T-helper 1 cell treated with Interleukin-12 subunit alpha and Interleukin-12 subunit beta and Interleukin-4 antibody, amounts not matched to agents 30 μg/mL and 1 μg/mL, for 36 hours (primary cell): Measurements from ENCODE around the gene SEMA3G.
A peak's percentile ranks its signal among the peaks of the same experiment; 100 is the strongest.

Source experiments
- H3K27ac Mint-ChIP-seq: one replicate; pipeline ENCODE4 v1.8.0; 2021; ENCODE audit warnings: mild to moderate bottlenecking, mixed read lengths
- H3K27me3 Mint-ChIP-seq: one replicate; pipeline ENCODE4 v1.8.0; 2021; ENCODE audit warnings: low read depth, mixed read lengths
- H3K36me3 Mint-ChIP-seq: one replicate; pipeline ENCODE4 v1.8.0; 2021; ENCODE audit warnings: low read depth, mixed read lengths
- H3K4me1 Mint-ChIP-seq: one replicate; pipeline ENCODE4 v1.8.0; 2021; ENCODE audit warnings: low read depth, mixed read lengths
- H3K4me3 Mint-ChIP-seq: one replicate; pipeline ENCODE4 v1.8.0; 2021; ENCODE audit warnings: mild to moderate bottlenecking, moderate library complexity, mixed read lengths
- H3K9me3 Mint-ChIP-seq: one replicate; pipeline ENCODE4 v1.8.0; 2021; ENCODE audit warnings: mixed read lengths

Gene SEMA3G

DNA sequence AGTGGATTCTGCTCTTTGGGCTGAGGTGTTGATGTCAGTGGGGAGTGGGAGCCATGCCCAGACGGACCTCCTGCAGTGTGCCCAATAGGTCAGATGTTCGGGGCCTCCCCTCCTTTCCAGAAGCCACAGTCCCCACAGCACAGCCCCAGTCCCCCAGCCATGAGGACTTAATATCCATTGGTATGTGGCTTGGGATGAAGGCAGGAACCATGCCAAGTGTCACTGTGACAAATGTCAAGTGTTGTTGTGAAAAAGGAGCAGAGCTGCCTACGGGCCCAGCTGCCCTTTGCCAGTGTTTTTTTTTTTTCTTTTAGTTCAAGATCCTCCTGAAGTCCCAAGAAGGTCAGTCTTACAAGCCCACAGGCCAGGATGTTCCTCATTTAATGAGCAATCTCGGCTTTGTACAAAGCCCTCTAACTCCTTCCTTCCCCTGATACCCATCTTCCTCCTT, 12.2 kb downstream of the SEMA3G start:
- Mint-ChIP-seq H3K4me1 (peaks cover 4% of the 10 kb centered on the region), H3K36me3 (no peaks in the 10 kb centered on the region), H3K27me3 (peaks cover 7% of the 10 kb centered on the region)

DNA sequence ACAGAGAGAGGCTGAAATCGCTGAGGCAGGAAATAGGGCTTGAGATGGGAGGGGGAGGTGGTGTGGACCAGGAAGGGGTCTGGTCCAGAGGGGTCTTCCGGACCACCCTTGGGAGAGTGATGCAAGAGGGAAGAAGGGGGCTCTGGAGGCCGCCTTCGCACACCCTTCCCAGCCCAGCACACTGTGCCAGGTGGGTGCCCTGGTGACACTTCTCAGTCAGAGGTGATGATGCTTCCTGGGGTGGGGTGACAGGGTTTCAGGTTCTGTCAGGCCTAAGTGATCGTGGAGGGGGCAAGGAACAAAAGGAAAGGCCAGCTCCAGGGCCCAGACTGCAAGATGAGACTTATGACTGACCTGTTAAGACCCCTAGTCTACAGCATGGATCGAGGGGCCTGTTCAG, 12.7 kb downstream of the SEMA3G start:
- Mint-ChIP-seq H3K27me3 (peaks cover 7% of the 10 kb centered on the region), H3K4me3 (no peak overlapping the region), H3K9me3 (no peaks in the 10 kb centered on the region), H3K36me3 (no peaks in the 10 kb centered on the region), H3K4me1 (peaks cover 4% of the 10 kb centered on the region), H3K27ac (no peak overlapping the region)

More for the DNA sequence above, 12.2 kb downstream of the SEMA3G start:
- Mint-ChIP-seq H3K4me3 (no peak overlapping the region), H3K27ac (no peak overlapping the region), H3K9me3 (no peaks in the 10 kb centered on the region)

DNA sequence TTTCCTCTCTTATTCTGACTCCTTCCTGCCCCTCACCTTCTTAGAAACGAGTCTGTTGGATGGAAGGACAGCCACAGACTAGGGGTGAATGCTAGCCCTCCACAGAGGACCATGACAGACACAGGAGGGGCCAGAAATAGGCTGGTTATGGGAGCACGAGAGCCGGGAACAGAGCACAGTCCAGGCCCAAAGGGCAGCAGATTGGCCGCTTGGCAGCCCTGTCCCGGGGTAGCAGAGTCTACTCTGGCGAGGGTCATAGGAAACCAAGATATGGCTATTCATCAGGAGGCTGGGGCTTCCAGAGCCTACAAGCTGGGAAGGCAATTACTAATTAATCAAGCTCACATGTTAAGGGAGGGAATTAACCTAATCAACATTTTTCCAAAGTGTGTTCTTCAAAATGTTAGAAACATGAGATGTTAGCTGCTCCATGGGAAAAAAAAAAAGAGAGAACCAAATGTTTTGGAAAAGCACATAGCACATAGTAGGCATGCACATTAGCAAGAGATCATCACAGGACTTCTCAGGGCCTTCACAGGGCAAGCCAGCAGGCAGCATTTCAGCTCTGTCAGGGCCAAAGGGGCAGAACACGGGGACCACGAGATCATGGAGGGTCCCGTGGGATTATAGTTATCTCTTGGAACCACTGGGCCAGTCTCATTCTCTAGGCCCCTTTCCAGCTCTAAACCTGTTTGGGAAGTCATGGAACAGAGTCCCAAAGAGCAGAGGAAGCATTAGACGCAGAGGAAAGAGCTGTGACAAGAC, 13.3 kb downstream of the SEMA3G start:
- H3K27ac Mint-ChIP-seq = no peak overlapping the region

DNA sequence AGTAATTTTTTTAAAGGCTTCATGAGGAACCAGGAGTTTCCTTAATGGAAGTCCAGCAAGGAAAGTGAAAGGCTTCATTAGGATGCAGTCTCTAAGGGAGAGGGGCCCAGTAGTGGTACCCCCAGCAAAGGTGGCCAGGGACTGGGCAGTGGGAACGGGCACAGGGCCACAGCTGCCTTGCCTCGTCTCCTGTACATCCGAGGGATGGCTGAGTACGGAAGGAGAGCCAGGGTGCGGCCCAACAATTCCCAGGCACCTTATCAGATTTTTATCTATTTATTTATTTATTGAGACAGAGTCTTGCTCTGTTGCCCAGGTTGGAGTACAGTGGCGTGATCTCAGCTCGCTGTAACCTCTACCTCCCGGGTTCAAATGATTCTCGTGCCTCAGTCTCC, 14.5 kb downstream of the SEMA3G start:
- Mint-ChIP-seq H3K4me3 (no peak overlapping the region), H3K27ac (no peak overlapping the region), H3K27me3 (peaks cover 7% of the 10 kb centered on the region), H3K9me3 (no peaks in the 10 kb centered on the region), H3K36me3 (no peaks in the 10 kb centered on the region), H3K4me1 (peaks cover 4% of the 10 kb centered on the region)

More for the DNA sequence above, 13.3 kb downstream of the SEMA3G start:
- Mint-ChIP-seq H3K9me3 (no peaks in the 10 kb centered on the region), H3K4me1 (peaks cover 4% of the 10 kb centered on the region), H3K27me3 (peaks cover 7% of the 10 kb centered on the region), H3K36me3 (no peaks in the 10 kb centered on the region), H3K4me3 (no peak overlapping the region)

DNA sequence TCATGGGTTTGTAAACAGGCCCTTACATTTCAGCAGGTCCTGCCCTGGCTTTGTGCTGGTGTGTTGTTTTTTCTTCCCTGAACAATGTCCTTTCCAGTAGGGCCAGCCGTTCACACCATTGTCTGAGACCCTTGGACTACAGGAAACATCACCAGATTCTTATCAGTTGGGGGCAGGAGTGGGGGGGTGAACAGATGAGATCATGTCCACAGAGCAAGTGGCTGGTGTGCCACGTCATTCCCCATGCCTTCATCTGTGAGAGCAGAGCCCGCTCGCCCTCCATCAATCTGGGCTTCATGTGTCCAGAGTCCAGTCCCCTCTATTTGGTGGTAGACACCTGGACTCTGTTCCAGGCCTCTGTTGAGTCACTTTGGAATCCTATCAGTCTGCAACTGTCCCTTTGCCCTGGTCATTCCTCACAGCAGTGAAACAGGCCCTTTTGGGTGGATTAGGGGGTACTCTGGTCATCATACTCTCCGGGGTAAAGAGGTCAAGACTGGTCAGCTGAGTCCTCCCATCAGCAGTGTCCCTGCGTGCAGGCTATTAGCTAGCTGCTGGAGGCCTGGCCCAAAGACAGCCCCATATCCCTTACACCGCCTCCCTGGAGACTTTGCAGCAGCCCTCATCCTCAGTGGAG, 15.0 kb downstream of the SEMA3G start:
- Mint-ChIP-seq H3K9me3 (no peaks in the 10 kb centered on the region), H3K27ac (no peak overlapping the region), H3K36me3 (no peaks in the 10 kb centered on the region), H3K27me3 (peaks cover 7% of the 10 kb centered on the region), H3K4me1 (peaks cover 4% of the 10 kb centered on the region), H3K4me3 (no peak overlapping the region)

DNA sequence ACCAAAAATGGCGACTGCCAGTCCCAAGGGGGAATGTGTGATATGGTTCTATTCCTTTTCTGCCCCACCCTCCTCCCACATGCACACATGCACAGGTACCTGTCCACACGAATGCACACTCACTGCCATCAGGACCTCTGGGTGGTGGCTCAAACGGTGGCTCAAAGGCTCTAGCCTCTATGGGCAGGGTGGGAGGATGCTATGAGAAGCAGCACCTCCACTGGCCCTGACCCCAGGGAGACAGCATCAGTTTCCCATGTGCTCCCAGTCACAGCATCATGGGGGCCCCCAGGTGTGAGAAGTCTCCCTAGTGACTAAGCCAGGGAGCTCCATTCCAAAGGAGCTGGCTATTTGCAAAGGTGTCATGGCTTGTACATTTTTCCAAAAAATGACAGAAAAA, 15.9 kb downstream of the SEMA3G start:
- Mint-ChIP-seq H3K4me3 (no peak overlapping the region), H3K27ac (no peak overlapping the region), H3K9me3 (no peaks in the 10 kb centered on the region), H3K36me3 (no peaks in the 10 kb centered on the region), H3K4me1 (peaks cover 4% of the 10 kb centered on the region), H3K27me3 (peaks cover 7% of the 10 kb centered on the region)

DNA sequence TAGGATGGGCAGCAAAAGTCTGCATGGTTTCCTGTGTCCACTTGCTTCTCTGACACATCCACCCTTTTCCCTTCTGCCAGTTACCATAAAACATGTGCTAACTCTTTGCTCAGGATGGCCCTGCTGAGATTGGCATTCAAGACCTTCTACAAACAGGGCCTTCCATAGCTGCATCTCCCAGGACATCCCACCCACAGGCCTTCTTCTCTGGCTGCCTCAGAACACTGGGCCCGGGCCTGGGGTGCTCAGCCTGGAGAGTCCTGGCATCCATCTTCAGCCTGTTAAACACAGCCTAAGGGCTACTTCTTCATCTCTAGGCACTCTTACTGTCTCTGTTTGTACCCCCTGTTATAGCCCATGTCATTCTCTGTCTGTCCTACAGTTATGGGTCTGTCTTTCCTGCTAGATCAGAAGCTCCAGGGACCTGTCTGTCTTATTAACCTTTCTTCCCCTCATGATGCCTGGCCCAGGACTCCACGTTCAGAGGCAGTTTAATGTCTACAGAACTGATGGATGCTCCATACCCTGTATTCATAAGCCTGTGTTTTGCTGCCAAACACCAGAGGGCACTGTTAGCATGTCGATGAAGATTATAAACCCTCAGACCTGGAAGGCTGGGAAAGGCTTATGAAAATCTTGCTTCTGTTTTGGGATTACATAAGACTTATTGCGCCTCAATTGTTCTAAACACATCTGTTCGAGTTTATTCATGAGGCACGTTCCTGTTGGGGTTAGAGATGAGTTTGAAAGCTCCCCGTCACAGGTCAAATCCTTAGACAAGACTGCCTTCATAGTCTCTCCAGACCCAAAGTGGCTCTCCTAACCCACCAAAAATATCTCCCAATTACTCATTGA, 16.5 kb downstream of the SEMA3G start:
- Mint-ChIP-seq H3K27ac (no peak overlapping the region), H3K4me1 (peaks cover 4% of the 10 kb centered on the region), H3K36me3 (no peaks in the 10 kb centered on the region), H3K9me3 (no peaks in the 10 kb centered on the region), H3K27me3 (peaks cover 7% of the 10 kb centered on the region), H3K4me3 (no peak overlapping the region)

DNA sequence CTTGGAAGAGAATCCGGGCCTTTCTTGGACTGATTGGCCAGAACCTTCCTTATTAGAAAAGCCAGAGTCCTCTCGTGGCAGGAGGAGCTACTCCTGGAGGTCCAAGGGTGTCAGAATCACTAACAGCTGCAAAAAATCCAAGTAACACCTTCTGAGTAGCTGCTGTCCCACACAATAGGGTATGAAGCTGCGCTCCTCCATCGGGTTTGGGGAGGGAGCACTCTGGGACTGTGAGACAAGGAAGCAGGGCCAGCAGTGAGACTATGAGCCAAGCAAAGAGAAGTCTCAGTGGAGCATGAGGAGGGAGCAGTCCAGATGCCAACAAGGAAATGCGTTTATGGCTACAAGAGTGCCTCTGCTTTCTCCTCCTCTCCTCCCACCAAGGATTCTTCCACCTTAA, 21.7 kb downstream of the SEMA3G start:
- H3K27me3 Mint-ChIP-seq = peaks cover 4% of the 10 kb centered on the region
- H3K4me1 Mint-ChIP-seq = no peaks in the 10 kb centered on the region
- no peaks in the 10 kb centered on the region for H3K9me3 Mint-ChIP-seq
- no peak overlapping the region for H3K27ac Mint-ChIP-seq
- no peaks in the 10 kb centered on the region for H3K36me3 Mint-ChIP-seq
- H3K4me3 Mint-ChIP-seq = no peak overlapping the region

DNA sequence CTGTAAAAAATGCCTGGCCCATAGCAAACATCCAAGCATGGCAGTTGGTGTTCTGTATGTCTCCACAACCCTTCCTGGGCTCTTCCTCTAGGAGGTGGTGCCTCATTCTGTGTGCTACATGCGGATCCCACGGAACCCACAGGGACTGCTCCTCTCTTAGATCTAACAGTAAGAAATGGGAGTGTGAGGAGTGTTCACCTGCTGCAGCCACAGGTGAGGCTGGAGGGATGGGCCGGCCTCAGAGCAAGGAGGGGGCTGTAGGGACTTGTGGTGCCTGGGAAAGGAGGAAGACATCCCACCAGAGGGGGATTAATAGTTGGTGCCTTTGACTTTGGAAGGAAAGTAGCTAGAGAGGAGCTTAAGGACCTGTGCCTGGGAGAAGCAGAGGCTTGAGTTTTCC, 22.2 kb downstream of the SEMA3G start:
- Mint-ChIP-seq H3K9me3 (no peaks in the 10 kb centered on the region), H3K27me3 (no peaks in the 10 kb centered on the region), H3K4me1 (peaks cover under 1% of the 10 kb centered on the region), H3K4me3 (no peak overlapping the region), H3K27ac (peak overlapping the region; percentile 13), H3K36me3 (no peaks in the 10 kb centered on the region)

DNA sequence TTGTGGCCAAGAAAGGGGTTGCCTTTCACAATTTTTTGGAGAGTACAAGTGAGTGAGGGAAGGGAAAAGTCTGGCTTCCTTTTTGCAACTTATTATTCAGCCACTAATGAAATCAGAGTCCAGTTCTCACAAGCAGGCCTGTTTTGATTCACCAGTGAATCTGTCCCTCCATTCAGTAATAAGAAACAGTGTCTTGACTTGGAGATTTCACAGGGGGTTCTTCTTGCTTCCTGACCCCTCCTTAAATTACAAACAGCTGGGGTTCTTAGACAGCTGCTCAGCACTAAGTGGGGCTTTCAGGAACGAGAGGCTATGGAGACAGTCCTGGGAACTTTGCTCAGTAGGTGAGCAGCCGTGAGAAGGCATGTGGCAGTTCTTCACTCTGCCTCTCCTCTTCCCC, 24.5 kb downstream of the SEMA3G start:
- Mint-ChIP-seq H3K4me3 (no peak overlapping the region), H3K27ac (no peak overlapping the region), H3K9me3 (no peaks in the 10 kb centered on the region), H3K36me3 (peaks cover 2% of the 10 kb centered on the region), H3K27me3 (no peaks in the 10 kb centered on the region), H3K4me1 (peaks cover 6% of the 10 kb centered on the region)

DNA sequence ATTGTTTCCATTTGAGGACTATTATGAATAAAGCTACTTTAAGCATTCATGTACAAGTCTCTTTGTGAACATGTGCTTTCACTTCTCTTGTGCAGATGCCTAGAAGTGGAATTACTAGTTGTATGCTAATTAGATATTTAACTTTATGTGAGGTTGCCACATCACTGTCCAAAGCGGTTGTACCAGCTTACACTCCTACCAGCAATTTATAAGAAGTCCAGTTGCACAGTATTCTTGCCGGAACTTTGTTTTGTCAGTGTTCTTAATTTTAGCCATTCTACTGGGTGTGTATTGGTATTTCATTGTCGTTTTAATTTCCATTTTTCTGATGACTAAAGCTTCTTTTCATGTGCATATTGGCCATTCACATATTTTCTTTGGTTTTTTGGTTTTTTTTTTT, 29.1 kb downstream of the SEMA3G start:
- peaks cover 8% of the 10 kb centered on the region for H3K36me3 Mint-ChIP-seq
- H3K27me3 Mint-ChIP-seq = no peaks in the 10 kb centered on the region
- H3K4me3 Mint-ChIP-seq = no peak overlapping the region
- H3K9me3 Mint-ChIP-seq = no peaks in the 10 kb centered on the region
- H3K4me1 Mint-ChIP-seq = peaks cover 29% of the 10 kb centered on the region
- no peak overlapping the region for H3K27ac Mint-ChIP-seq

DNA sequence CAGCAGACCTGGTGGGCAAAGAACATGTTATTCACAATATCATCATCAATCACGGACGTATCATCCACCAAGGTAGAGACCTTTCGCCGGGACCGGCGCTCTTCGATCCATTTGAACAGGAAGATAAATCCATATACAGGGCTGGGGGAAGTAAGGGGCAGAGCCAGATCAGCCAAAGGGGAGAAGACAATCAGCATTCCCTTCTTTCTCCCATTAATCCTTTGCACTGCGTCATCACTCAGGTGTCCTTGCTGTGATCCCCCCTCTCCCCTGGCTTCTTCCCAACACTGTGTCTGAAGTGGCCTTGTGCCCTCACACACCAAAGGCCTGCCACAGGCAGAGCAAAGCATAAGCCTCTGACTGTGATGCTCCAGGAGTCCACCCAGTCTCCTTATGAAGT, 36.4 kb downstream of the SEMA3G start:
- H3K36me3 Mint-ChIP-seq = peaks cover 26% of the 10 kb centered on the region

DNA sequence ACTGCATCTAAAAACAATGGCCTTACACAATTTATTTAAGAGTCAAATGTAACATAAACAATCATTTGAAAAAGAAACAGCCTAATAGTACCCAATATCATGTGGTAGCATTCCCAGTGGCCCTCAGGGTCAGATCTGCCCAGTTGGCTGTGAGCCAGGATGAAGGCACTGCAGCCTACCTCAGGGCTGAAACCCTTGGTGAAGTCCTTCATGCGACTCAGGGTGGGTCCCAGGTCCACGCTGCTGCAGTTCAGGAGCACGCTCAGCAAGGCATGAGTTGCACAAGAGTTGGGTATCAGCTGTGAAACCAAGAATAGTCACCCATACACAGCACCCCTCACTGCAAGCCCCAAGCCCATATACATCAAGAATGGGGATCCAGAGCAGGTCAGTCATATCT, 37.1 kb downstream of the SEMA3G start:
- Mint-ChIP-seq H3K27ac (no peak overlapping the region), H3K9me3 (no peaks in the 10 kb centered on the region), H3K36me3 (peaks cover 32% of the 10 kb centered on the region), H3K27me3 (no peaks in the 10 kb centered on the region), H3K4me1 (peaks cover 39% of the 10 kb centered on the region), H3K4me3 (peak overlapping the region; percentile 92)

More for the DNA sequence above, 36.4 kb downstream of the SEMA3G start:
- no peaks in the 10 kb centered on the region for H3K27me3 Mint-ChIP-seq
- peak overlapping the region; percentile 98 for H3K27ac Mint-ChIP-seq
- peak overlapping the region; percentile 92 for H3K4me3 Mint-ChIP-seq
- H3K9me3 Mint-ChIP-seq = no peaks in the 10 kb centered on the region
- peaks cover 41% of the 10 kb centered on the region for H3K4me1 Mint-ChIP-seq

DNA sequence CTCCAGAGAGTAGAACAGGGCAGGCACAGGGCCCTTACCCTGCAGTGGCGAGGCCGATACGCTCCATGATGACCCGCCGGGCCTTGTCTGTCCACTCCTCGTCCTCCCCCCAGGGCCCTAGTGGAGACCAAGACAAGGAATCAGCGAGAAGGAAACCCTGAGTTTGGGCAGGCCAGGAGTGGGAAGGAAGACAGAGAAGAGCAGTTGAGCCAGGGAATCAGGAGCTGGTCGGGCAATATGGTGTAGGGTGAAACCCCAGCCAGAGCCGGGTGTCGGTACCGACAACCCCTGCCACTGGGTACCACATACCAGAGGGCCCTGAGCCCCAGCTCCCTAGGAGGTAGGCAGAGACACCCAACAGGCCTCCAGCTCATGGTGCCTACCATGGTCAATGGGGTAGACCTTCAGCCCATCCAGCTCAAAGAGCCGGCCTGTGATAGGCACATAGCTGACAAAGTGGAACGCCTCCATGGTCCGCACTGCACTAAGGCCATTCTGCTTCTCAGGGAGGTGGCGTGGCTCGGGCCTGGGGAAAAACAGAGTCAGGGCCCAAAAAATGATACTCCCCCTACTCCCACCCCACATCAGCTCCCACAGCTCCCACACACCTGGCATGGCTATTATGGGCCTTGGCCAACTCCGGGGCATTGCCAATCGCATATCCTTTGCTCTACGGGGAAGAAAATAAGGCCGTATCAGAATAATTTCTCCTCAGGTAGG, 38.0 kb downstream of the SEMA3G start:
- Mint-ChIP-seq H3K4me3 (no peak overlapping the region), H3K27ac (no peak overlapping the region), H3K4me1 (peaks cover 31% of the 10 kb centered on the region), H3K27me3 (no peaks in the 10 kb centered on the region), H3K9me3 (no peaks in the 10 kb centered on the region), H3K36me3 (peaks cover 30% of the 10 kb centered on the region)
